ENCODE results near the gene DLX6. TPM values are rescaled to one million over a fixed set of nuclear protein-coding genes. Genes with fewer than 3 reads are reported as not detected.

The DLX6 gene
- total and polyA plus RNA-seq, 7 donors = not detected

DNA sequence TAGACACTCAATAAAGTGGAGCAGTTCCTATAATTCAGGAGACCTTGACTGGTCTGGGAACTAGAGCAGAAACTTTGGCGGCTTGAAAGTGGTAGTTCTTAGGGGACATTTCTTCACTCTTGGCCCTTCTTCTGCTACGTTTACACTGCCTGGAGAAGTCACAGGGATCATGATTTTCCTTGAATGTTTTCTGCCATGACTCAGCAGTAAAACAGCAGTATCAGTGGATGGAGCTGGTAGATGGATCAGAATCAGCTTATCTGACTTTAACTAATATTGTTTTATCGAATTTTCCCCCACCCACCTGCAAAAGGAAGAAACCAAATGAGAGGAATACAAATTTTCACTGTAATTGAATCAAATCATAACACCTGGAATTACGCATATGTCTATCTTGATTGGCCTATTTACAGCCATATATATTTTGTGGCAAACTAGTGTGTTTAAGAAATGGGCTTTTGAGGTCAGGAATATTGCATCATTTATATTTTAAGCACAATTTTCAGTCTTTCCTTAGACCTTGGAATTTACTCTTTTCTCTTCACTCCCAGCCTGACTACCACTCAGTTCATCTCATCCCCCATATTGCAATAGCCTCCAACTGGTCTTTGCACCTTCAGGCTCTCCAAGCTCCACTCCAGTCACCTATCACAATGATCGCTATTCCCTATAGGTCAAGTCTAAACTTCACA is 34.2 kb downstream of the DLX6 start:
- ATAC-seq (no peak), DNase-seq (no peak)
- no peak overlapping the region for H3K4me3 ChIP-seq
- TF ChIP-seq, protein P1, sequence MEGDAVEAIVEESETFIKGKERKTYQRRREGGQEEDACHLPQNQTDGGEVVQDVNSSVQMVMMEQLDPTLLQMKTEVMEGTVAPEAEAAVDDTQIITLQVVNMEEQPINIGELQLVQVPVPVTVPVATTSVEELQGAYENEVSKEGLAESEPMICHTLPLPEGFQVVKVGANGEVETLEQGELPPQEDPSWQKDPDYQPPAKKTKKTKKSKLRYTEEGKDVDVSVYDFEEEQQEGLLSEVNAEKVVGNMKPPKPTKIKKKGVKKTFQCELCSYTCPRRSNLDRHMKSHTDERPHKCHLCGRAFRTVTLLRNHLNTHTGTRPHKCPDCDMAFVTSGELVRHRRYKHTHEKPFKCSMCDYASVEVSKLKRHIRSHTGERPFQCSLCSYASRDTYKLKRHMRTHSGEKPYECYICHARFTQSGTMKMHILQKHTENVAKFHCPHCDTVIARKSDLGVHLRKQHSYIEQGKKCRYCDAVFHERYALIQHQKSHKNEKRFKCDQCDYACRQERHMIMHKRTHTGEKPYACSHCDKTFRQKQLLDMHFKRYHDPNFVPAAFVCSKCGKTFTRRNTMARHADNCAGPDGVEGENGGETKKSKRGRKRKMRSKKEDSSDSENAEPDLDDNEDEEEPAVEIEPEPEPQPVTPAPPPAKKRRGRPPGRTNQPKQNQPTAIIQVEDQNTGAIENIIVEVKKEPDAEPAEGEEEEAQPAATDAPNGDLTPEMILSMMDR (IDR thresholded peaks at IDR 0.05) = no peak
- H3K36me3 ChIP-seq (ENCODE audit: insufficient read depth in 1 of 2, low read depth in 1 of 2) = no peaks in the 10 kb centered on the region
- peaks cover 6 to 35% (median 10%) of the 10 kb centered on the region in 3 donors for H3K27me3 ChIP-seq (ENCODE audit: insufficient read depth in 3 of 3, low read length in 2 of 3)
- intact Hi-C loops (cut with DNase I) = no loop called here
- no peaks in the 10 kb centered on the region for H3K4me1 ChIP-seq
- H3K9me3 ChIP-seq = no peaks in the 10 kb centered on the region
- WGBS, 3 donors = 69 to 75% (median 75%) methylated on average over 5 of the region's 5 CpGs
- no peak overlapping the region for H3K27ac ChIP-seq

DNA sequence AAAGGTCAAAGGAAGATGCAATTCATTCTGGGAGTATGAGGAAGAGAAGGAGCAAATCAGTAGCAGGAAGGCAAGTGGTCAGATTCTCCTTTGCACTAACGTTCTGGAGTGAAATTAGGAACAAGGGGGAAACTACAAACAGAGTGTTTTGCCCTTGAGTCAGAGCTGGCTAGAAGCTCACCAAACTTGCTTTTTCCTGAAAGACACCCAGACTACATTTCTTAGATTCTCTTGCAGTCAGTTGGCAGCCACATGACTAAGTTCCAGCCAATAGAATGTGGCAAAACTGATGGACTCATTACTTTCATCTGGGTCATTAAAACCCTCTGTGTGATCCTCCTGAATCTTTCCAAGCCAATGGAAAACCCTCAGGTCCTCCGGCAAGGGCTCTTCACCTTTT is 37.9 kb downstream of the DLX6 start:
- H3K36me3 ChIP-seq (ENCODE audit: insufficient read depth in 1 of 2, low read depth in 1 of 2) = no peaks in the 10 kb centered on the region
- peaks cover 5 to 30% (median 10%) of the 10 kb centered on the region in 3 donors for H3K27me3 ChIP-seq (ENCODE audit: insufficient read depth in 3 of 3, low read length in 2 of 3)
- no peak overlapping the region for H3K4me3 ChIP-seq
- intact Hi-C loops (cut with DNase I) = no loop called here
- H3K4me1 ChIP-seq = no peaks in the 10 kb centered on the region
- no peaks in the 10 kb centered on the region for H3K9me3 ChIP-seq
- ATAC-seq (no peak), DNase-seq (no peak)
- TF ChIP-seq, protein P1 (IDR thresholded peaks at IDR 0.05) = no peak
- 61 to 75% (median 62%) methylated on average over 2 of the region's 2 CpGs for WGBS, 3 donors
- no peak overlapping the region for H3K27ac ChIP-seq

Other genes starting within 250 kb of the DLX6 start
- not detected for gene DLX5, start 19.3 kb downstream of the DLX6 start, total RNA-seq
- not detected for gene DLX5, start 19.3 kb downstream of the DLX6 start, polyA plus RNA-seq
- gene SDHAF3, start 112.1 kb downstream of the DLX6 start, total RNA-seq = 10 to 100 TPM; 12.9 to 18.4 (median 13.6) TPM
- gene SDHAF3, start 112.1 kb downstream of the DLX6 start, polyA plus RNA-seq = 10 to 100 TPM; 13.0 to 22.6 (median 18.1) TPM

Data from psoas muscle (tissue), 8 donors.